ENCODE results near the gene RGL1. TPM values are rescaled to one million over a fixed set of nuclear protein-coding genes. Genes with fewer than 3 reads are reported as not detected.

The RGL1 gene
- total and polyA plus RNA-seq, 9 of the 15 experiments (the other 6 are each of a cell fraction or from before 2014, with no cell fraction given): under 0.01 to 0.07 (median 0.04) TPM

DNA sequence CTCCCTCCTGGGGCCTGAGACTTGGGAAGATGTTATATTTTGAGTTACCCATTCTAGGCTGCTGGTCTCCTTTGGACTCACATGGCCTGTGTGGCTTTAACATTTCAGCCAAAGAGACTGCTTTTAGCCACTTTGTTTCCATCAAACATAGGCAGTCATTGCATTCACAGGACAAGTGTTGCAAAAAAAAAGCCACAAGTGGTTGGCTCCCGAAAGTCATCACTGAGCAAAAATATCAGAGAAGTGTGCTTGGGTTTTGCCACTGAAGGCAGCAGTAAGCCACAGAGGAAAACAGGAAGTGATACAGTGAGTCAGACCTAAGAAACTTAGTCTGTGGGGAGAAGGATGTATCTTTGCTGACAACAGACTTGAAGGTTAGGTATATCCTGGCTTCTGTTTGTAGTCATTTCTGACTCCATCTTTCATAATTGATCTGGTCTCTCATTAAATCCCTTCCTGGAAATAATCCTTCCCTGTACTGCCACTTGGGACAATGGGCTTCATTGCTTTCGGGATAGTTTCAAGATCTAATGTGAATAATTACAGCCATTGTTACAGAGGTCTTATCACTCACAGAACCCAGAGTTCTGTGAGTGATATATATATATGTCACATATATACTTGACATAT, 151.8 kb downstream of the RGL1 start (continued):
- no peak for TF ChIP-seq KLF13 (tag; IDR thresholded peaks at IDR 0.05; ENCODE audit: borderline replicate concordance, low read depth)
- no peak for TF ChIP-seq NFXL1 (CRISPR knock-in tag; IDR thresholded peaks at IDR 0.05)
- TF ChIP-seq, protein P1, sequence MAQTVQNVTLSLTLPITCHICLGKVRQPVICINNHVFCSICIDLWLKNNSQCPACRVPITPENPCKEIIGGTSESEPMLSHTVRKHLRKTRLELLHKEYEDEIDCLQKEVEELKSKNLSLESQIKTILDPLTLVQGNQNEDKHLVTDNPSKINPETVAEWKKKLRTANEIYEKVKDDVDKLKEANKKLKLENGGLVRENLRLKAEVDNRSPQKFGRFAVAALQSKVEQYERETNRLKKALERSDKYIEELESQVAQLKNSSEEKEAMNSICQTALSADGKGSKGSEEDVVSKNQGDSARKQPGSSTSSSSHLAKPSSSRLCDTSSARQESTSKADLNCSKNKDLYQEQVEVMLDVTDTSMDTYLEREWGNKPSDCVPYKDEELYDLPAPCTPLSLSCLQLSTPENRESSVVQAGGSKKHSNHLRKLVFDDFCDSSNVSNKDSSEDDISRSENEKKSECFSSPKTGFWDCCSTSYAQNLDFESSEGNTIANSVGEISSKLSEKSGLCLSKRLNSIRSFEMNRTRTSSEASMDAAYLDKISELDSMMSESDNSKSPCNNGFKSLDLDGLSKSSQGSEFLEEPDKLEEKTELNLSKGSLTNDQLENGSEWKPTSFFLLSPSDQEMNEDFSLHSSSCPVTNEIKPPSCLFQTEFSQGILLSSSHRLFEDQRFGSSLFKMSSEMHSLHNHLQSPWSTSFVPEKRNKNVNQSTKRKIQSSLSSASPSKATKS (CRISPR knock-in tag; IDR thresholded peaks at IDR 0.05): no peak
- 0 out of 2 replicates have a peak, but pooled peaks have one; percentile 51 for TF ChIP-seq ZNF644 (tag; IDR thresholded peaks at IDR 0.05; ENCODE audit: low read depth)
- TF ChIP-seq, protein P2, sequence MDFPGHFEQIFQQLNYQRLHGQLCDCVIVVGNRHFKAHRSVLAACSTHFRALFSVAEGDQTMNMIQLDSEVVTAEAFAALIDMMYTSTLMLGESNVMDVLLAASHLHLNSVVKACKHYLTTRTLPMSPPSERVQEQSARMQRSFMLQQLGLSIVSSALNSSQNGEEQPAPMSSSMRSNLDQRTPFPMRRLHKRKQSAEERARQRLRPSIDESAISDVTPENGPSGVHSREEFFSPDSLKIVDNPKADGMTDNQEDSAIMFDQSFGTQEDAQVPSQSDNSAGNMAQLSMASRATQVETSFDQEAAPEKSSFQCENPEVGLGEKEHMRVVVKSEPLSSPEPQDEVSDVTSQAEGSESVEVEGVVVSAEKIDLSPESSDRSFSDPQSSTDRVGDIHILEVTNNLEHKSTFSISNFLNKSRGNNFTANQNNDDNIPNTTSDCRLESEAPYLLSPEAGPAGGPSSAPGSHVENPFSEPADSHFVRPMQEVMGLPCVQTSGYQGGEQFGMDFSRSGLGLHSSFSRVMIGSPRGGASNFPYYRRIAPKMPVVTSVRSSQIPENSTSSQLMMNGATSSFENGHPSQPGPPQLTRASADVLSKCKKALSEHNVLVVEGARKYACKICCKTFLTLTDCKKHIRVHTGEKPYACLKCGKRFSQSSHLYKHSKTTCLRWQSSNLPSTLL (IDR thresholded peaks at IDR 0.05): no peak
- TF ChIP-seq RBBP5 (IDR thresholded peaks at IDR 0.05; ENCODE audit: borderline replicate concordance, insufficient read depth, low read length, poor library complexity, severe bottlenecking): no peak
- no peak for TF ChIP-seq NELFE (IDR thresholded peaks at IDR 0.05; ENCODE audit: insufficient read depth, insufficient read length)
- TF ChIP-seq KDM5B (IDR thresholded peaks at IDR 0.05; ENCODE audit: insufficient replicate concordance, low read depth, low read length): no peak
- no peak for TF ChIP-seq HLTF (IDR thresholded peaks at IDR 0.05)
- TF ChIP-seq, protein P3, sequence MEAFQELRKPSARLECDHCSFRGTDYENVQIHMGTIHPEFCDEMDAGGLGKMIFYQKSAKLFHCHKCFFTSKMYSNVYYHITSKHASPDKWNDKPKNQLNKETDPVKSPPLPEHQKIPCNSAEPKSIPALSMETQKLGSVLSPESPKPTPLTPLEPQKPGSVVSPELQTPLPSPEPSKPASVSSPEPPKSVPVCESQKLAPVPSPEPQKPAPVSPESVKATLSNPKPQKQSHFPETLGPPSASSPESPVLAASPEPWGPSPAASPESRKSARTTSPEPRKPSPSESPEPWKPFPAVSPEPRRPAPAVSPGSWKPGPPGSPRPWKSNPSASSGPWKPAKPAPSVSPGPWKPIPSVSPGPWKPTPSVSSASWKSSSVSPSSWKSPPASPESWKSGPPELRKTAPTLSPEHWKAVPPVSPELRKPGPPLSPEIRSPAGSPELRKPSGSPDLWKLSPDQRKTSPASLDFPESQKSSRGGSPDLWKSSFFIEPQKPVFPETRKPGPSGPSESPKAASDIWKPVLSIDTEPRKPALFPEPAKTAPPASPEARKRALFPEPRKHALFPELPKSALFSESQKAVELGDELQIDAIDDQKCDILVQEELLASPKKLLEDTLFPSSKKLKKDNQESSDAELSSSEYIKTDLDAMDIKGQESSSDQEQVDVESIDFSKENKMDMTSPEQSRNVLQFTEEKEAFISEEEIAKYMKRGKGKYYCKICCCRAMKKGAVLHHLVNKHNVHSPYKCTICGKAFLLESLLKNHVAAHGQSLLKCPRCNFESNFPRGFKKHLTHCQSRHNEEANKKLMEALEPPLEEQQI (IDR thresholded peaks at IDR 0.05): no peak
- TF ChIP-seq CEBPB (tag; IDR thresholded peaks at IDR 0.05): no peak
- TF ChIP-seq SUPT5H (IDR thresholded peaks at IDR 0.05): no peak
- TF ChIP-seq, protein P4, sequence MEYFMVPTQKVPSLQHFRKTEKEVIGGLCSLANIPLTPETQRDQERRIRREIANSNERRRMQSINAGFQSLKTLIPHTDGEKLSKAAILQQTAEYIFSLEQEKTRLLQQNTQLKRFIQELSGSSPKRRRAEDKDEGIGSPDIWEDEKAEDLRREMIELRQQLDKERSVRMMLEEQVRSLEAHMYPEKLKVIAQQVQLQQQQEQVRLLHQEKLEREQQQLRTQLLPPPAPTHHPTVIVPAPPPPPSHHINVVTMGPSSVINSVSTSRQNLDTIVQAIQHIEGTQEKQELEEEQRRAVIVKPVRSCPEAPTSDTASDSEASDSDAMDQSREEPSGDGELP (CRISPR knock-in tag; IDR thresholded peaks at IDR 0.05; ENCODE audit: borderline replicate concordance): no peak
- no peak for TF ChIP-seq KLF1 (tag; IDR thresholded peaks at IDR 0.05)
- TF ChIP-seq FOXK2 (conservative IDR thresholded peaks at IDR 0.05 in 1 of 2, IDR thresholded peaks at IDR 0.05 in 1 of 2; ENCODE audit: low read depth in 2 of 2): peak; percentile 33 to 48; a peak in 1 of 4 replicates
- TF ChIP-seq LCOR (CRISPR knock-in tag; IDR thresholded peaks at IDR 0.05): no peak
- TF ChIP-seq, protein P5, sequence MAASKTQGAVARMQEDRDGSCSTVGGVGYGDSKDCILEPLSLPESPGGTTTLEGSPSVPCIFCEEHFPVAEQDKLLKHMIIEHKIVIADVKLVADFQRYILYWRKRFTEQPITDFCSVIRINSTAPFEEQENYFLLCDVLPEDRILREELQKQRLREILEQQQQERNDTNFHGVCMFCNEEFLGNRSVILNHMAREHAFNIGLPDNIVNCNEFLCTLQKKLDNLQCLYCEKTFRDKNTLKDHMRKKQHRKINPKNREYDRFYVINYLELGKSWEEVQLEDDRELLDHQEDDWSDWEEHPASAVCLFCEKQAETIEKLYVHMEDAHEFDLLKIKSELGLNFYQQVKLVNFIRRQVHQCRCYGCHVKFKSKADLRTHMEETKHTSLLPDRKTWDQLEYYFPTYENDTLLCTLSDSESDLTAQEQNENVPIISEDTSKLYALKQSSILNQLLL (CRISPR knock-in tag; IDR thresholded peaks at IDR 0.05; ENCODE audit: borderline replicate concordance): no peak
- TF ChIP-seq ELF2 (CRISPR knock-in tag; IDR thresholded peaks at IDR 0.05): no peak
- no peak for TF ChIP-seq ZNF197 (CRISPR knock-in tag; IDR thresholded peaks at IDR 0.05; ENCODE audit: low read depth)

All from K562 (cell line).